HG03280 (cell line): ENCODE measurements around the gene SNRK.

ENCODE experiments used
- ATAC-seq: cut with Tn5 transposase; IDR thresholded peaks from one replicate; pipeline ENCODE4 v1.9.1; 2021; ENCODE audit warnings: mild to moderate bottlenecking, moderate library complexity; ENCODE audit not compliant: unreplicated experiment

Gene SNRK

GRCh38 chr3:43270078-43270477 lies 16.3 kb upstream of the SNRK start:
- no peak for ATAC-seq

GRCh38 chr3:43273416-43273815 lies 12.9 kb upstream of the SNRK start:
- ATAC-seq: no peak

DNA sequence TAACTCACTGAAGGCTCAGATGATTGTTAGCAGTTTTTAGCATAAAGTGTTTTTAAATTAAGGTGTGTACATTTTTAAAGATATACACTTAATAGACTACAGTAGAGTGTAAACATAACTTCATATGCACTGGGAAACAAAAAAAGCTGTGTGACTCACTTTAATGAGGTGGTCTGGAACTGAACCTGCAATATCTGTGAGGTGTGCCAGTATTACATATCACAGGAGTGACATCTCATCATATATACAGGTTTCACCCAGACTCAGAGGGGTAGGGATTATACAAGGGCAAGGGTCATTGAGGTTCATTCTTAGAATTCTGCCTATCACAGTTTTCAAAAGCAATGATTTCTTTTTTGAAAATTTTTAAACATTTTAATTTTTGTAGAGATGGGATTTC lies 7.3 kb upstream of the SNRK start:
- no peak for ATAC-seq

- no peak for ATAC-seq
These were observed 6.8 kb upstream of the SNRK start for GRCh38 chr3:43279532-43279931.

DNA sequence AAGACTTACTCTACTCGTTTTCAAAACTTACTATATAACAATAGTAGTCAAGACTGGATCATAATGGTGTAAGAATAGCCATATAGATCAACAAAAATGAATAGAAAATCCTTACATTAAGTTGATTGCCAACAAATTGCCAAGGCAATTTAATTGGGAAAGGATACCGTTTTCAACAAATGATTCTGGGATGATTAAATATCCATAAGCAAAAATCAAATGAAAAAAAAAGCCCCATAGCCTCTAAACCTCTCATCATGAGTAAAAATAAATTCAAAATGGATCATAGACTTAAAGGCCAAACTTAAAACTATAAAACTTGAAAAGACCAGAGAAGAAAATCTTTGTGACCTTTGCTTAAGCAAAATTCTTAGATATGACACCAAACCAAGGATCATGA lies 5.3 kb upstream of the SNRK start:
- ATAC-seq: no peak

- ATAC-seq: no peak
These were observed 2.2 kb upstream of the SNRK start for GRCh38 chr3:43284171-43284570.

DNA sequence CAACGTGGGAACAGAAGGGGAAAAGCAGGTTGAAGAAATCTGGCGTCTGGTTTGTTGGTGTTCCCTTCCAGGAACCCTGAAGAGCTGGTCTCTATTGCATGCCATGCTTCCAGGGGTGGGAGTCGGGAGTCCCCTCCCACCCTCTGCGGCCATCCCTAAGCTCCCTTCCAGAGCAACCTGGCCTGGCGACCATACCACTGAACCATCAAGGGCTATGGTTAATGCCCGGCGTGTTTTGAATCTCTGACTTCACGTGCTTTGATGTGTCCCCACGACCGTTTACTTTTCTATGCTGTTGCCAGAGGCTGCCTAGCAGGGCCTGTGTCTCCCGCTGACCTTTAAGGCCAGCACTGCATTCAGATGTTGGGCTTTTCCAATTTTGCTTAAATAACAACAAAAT lies 696 bp upstream of the SNRK start:
- ATAC-seq: no peak

- ATAC-seq: peak; percentile 28
These were observed 630 bp downstream of the SNRK start for GRCh38 chr3:43286841-43287499.

GRCh38 chr3:43287500-43287873 lies 1.1 kb downstream of the SNRK start:
- no peak for ATAC-seq

GRCh38 chr3:43288366-43288765 lies 2.0 kb downstream of the SNRK start:
- ATAC-seq: peak; percentile 30

DNA sequence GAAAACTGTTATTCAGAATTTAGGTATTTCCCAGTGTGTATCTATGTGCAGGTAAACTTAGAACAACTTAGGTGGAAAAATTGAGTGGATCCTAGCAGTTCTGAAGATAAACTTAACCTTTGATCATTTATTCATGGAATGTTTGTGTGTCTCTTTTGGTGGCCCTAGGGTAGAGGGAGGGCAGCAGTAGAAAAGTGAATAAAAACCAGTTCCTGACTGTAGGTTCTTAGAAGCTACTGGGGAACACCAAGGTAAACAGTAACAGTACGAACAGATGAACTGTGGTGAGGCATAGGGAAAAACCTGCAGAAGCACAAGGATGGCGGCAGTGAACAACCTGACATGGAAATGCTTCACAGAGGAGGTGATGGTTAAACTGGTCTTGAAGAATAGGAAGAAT lies 2.5 kb downstream of the SNRK start:
- no peak for ATAC-seq

- no peak for ATAC-seq
These were observed 3.1 kb downstream of the SNRK start for GRCh38 chr3:43289401-43289800.

- no peak for ATAC-seq
These were observed 3.6 kb downstream of the SNRK start for GRCh38 chr3:43289841-43290470.

DNA sequence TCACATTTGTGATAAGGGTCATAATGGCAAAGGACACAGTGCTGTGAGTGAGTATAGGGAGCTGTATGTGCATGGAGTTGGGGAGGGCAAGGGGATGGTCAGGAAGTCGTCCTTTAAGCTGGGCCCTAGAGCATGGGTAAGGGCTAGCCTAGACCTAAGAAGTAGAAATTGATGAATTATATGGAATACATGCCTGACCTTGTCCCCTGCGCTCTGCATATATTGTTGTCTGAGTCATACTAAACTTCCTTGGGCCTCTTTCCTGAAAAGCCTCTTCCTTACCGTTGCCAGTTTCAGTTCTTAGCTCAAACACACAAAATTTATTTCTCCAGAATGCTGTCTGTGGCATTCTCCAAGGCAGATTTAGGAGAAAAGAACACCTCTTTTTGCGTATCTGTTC lies 4.6 kb downstream of the SNRK start:
- no peak for ATAC-seq

DNA sequence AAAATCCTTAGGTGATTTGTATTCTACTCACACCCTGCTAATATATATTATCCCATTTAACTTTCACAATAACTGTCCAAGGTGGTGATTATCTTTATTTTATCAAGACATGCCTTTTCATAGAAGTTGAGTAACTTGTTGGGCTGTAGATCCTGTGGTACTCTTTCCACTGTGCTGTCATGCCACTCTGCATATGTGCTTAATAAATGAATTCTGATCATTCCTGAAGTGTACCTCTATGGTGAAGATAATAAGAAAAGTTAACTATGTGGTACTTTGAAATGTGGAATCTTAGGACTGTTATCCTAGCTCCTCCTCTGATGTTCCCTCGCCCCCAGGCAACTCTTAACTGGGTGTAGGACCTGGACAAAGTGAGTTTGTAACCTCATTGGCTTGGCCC lies 5.2 kb downstream of the SNRK start:
- ATAC-seq: no peak

GRCh38 chr3:43294975-43295374 lies 8.6 kb downstream of the SNRK start:
- ATAC-seq: no peak

GRCh38 chr3:43296565-43296964 lies 10.2 kb downstream of the SNRK start:
- peak; percentile 82 for ATAC-seq

GRCh38 chr3:43298292-43298691 lies 12.0 kb downstream of the SNRK start:
- no peak for ATAC-seq

DNA sequence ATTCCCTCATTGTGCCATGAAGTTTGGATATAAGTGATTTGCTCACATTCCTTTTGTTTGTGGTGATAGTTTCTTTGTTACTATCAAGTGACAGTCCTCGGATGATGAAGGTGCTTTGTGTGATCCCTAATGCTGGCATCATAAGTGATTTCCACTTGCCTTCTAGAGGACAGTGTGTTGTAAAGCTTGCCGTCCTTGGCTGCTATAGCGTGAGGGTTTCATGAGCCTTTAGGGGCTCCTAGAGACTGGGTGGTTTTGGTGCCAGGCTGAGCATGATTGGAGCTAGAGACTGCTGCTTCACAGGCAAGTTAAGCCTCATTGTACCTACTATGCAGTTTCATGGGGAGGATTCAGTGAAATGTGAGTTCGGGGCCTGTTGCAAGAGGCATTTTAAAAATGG lies 12.4 kb downstream of the SNRK start:
- ATAC-seq: no peak

DNA sequence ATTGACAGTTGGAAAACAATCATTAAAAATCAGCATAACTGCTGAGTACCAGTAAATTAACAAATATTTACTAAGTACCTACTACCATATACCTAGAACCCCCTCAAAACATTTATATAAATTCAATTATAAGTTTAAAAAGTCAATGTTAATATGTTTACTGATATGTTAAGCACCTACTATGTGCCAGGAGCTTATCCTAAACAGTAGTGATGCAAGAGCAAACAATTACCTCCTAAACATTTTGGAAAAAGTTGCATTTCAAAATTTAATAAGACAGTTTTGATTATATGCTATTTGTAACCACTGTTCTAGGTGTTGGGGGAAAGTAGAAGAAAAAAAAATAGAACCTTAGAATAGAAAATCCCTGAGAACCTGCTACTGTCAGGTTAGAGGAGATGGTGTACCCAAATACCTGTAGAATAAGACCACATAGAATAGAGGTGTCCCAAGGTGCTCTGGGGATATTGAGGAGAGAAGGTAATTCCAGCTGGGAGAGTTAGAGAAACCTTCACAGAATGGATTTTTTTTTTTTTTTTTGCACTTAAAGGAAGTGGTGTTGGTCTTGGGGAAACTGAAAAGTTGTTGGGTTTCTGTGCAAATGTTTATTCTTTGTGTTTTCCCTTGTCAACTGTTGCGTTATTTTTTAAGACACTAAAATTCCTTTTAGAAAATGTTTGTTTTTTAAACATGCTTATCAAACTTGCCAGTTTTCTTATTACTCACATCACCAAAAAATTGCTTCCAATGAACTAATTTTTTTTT lies 16.0 kb downstream of the SNRK start:
- no peak for ATAC-seq

DNA sequence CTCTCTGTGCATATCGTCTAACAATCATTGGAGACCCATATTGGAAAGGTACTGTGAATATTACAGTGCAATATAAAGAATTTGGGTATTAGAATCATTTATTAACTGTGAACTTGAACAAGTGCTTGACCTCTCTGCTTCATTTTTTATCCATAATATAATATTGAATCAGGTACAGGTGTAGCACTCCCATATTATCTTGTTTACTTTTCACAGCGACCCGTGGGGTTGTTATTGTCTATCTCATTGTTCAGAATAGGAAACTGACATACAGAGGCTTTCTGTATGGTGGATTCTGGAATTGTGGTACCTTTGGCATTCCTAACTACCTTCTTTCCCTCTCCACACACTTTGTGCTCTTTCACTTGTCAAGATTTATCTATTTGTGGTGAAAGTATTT lies 17.8 kb downstream of the SNRK start:
- ATAC-seq: no peak

GRCh38 chr3:43307226-43307625 lies 20.9 kb downstream of the SNRK start:
- ATAC-seq: no peak
